ENCODE measurements around the gene ATP2B1.

ATP2B1 gene

DNA sequence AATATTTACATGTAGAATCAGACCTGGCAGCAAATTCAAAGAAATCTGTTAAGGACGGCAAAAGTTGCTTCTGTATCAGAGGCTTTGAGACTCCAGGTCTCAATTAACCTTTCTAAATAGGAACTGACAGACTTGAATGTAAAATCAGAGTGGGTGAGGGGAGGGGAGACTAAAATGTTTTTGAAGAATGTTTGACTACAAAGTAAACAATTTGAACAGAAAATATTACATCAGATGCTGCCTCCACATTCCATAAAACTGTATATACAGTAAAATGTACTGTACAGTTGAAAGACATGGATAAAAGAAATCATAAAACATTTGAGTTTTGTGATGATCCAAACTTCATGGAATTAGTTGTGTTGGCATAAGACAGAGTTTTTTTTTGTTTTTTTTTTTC is 133.3 kb downstream of the ATP2B1 start:
- no peak overlapping the region for H4K12ac ChIP-seq (ENCODE audit: low read depth, low read length)
- no peak overlapping the region for H4K8ac ChIP-seq (ENCODE audit: low read depth, low read length)
- H3K4ac ChIP-seq (ENCODE audit: low read depth, low read length), result no peak overlapping the region
- H3K79me1 ChIP-seq (ENCODE audit: low read length), result peaks cover 2% of the 10 kb centered on the region
- no peak overlapping the region for H3K14ac ChIP-seq (ENCODE audit: low read length)
- peak in 1 of 2 donors; percentile 31 for DNase-seq
- H3K36me3 ChIP-seq (ENCODE audit: control insufficient read depth in 1 of 2, insufficient read depth in 2 of 2, low read length in 2 of 2), result no peaks in the 10 kb centered on the region
- H3K23ac ChIP-seq (ENCODE audit: low read length), result no peak overlapping the region
- H3K27me3 ChIP-seq (ENCODE audit: insufficient read depth, low read length), result no peaks in the 10 kb centered on the region
- H2BK5ac ChIP-seq (ENCODE audit: low read depth, low read length, poor library complexity), result no peak overlapping the region
- no peak overlapping the region for H3K4me2 ChIP-seq (ENCODE audit: low read length)
- H2BK12ac ChIP-seq (ENCODE audit: low read length), result no peak overlapping the region
- no peaks in the 10 kb centered on the region for H3K9me3 ChIP-seq (ENCODE audit: insufficient read depth, low read depth, low read length)
- no peak overlapping the region for H2AK5ac ChIP-seq (ENCODE audit: low read length)
- no peaks in the 10 kb centered on the region for H3K79me2 ChIP-seq (ENCODE audit: control insufficient read depth, insufficient read depth, low read length, poor library complexity)
- H3K18ac ChIP-seq (ENCODE audit: low read length), result no peak overlapping the region
- H3K9ac ChIP-seq (ENCODE audit: low read length), result no peak overlapping the region
- peaks cover 0 to 3% of the 10 kb centered on the region in 2 experiments for H3K4me1 ChIP-seq (ENCODE audit: control insufficient read depth in 1 of 2, insufficient read depth in 2 of 2, low read length in 2 of 2)
- H2AFZ ChIP-seq (ENCODE audit: insufficient read depth, low read length, poor library complexity), result no peak overlapping the region
- no peak overlapping the region for H3K27ac ChIP-seq (ENCODE audit: low read depth, low read length)
- no CpG with 5 or more reads among the region's 1 CpG for WGBS (ENCODE audit: extremely low coverage, insufficient coverage, insufficient read length)
- no peak overlapping the region for H2BK120ac ChIP-seq (ENCODE audit: insufficient read depth, low read length, poor library complexity)
- H3K4me3 ChIP-seq (ENCODE audit: low read depth, low read length), result no peak overlapping the region
- H4K91ac ChIP-seq (ENCODE audit: low read depth, low read length), result no peak overlapping the region

DNA sequence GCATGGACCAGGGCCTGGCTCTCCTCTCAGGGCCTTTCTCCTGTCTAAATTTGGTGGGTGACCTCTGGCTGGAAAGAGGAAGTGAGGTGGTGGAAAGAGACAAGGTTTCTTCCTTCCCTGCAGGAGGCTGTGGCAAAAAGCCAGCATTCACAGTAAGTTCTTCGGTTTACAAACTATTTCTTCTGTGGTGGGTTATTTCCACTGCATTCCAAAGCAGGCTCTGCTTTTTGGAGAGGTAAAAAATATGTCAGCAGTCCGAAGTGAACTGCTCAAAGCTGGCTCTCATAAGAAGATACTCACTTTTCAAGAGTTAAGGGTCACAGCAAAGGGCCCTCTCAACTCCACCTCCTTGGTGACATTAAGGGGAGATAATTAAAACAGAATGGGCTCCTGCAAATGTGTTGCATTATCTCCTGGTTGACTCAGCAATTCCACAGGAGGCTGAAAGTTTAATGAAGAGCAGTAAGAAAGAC is 133.9 kb downstream of the ATP2B1 start:
- Histone ChIP-seq H3K27ac (ENCODE audit: low read depth, low read length) (peak overlapping the region; percentile 61), H3K79me1 (ENCODE audit: low read length) (peaks cover 2% of the 10 kb centered on the region), H4K12ac (ENCODE audit: low read depth, low read length) (no peak overlapping the region), H2BK12ac (ENCODE audit: low read length) (no peak overlapping the region), H4K8ac (ENCODE audit: low read depth, low read length) (no peak overlapping the region), H3K36me3 (ENCODE audit: control insufficient read depth in 1 of 2, insufficient read depth in 2 of 2, low read length in 2 of 2) (no peaks in the 10 kb centered on the region), H2AFZ (ENCODE audit: insufficient read depth, low read length, poor library complexity) (no peak overlapping the region), H3K4me3 (ENCODE audit: low read depth, low read length) (no peak overlapping the region), H2AK5ac (ENCODE audit: low read length) (no peak overlapping the region), H3K23ac (ENCODE audit: low read length) (no peak overlapping the region), H3K27me3 (ENCODE audit: insufficient read depth, low read length) (no peaks in the 10 kb centered on the region), H3K9ac (ENCODE audit: low read length) (no peak overlapping the region), H3K14ac (ENCODE audit: low read length) (no peak overlapping the region), H3K79me2 (ENCODE audit: control insufficient read depth, insufficient read depth, low read length, poor library complexity) (no peaks in the 10 kb centered on the region), H2BK5ac (ENCODE audit: low read depth, low read length, poor library complexity) (peak overlapping the region; percentile 26), H3K9me3 (ENCODE audit: insufficient read depth, low read depth, low read length) (no peaks in the 10 kb centered on the region), H3K4me2 (ENCODE audit: low read length) (no peak overlapping the region), H3K18ac (ENCODE audit: low read length) (no peak overlapping the region), H3K4me1 (ENCODE audit: control insufficient read depth in 1 of 2, insufficient read depth in 2 of 2, low read length in 2 of 2) (peaks cover 0 to 3% of the 10 kb centered on the region in 2 experiments), H4K91ac (ENCODE audit: low read depth, low read length) (no peak overlapping the region), H3K4ac (ENCODE audit: low read depth, low read length) (no peak overlapping the region), H2BK120ac (ENCODE audit: insufficient read depth, low read length, poor library complexity) (no peak overlapping the region)
- WGBS (ENCODE audit: extremely low coverage, insufficient coverage, insufficient read length), result no CpG with 5 or more reads among the region's 2 CpGs
- DNase-seq, result no peak

DNA sequence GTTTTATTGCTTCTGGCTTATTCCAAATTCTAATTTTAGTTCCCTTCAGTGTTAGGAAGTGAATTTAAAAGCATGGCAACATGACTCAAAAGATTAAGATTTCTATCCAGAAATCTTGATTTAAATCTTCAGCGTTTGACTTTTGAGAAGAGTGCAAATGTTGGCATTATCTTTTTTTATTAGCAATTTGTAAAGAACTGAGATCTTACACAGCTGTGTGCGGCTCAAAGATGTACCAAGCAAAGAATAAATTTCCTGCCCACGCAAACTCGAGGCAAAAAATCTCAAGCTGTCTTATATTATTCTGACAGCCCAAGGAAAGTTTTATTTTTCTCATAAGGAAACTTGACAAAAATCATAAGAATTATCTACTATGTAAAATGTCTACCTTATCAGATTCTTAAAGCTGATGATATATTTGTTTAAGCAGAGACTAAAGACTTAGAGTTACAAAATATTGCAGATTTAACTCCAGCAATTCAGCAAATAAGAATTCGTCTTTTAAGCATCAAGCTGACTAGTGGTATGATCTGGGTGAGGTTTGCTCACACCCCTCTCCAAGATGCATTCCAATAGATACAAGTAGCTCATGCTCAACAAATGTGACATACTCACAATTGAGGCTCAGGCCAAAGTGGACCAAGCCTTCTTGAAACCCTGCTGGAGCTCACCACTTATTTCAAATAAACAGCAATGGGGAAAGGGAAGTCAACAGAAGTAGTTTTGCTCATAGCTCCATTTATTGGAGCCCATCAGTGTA is 135.4 kb downstream of the ATP2B1 start:
- Histone ChIP-seq H3K4me1 (ENCODE audit: control insufficient read depth in 1 of 2, insufficient read depth in 2 of 2, low read length in 2 of 2) (peaks cover 0 to 9% of the 10 kb centered on the region in 2 experiments), H4K91ac (ENCODE audit: low read depth, low read length) (no peak overlapping the region), H2BK120ac (ENCODE audit: insufficient read depth, low read length, poor library complexity) (no peak overlapping the region), H3K27me3 (ENCODE audit: insufficient read depth, low read length) (no peaks in the 10 kb centered on the region), H4K12ac (ENCODE audit: low read depth, low read length) (no peak overlapping the region), H3K79me2 (ENCODE audit: control insufficient read depth, insufficient read depth, low read length, poor library complexity) (no peaks in the 10 kb centered on the region), H3K4ac (ENCODE audit: low read depth, low read length) (no peak overlapping the region), H2AK5ac (ENCODE audit: low read length) (no peak overlapping the region), H4K8ac (ENCODE audit: low read depth, low read length) (no peak overlapping the region), H3K36me3 (ENCODE audit: control insufficient read depth in 1 of 2, insufficient read depth in 2 of 2, low read length in 2 of 2) (no peaks in the 10 kb centered on the region), H2AFZ (ENCODE audit: insufficient read depth, low read length, poor library complexity) (no peak overlapping the region), H3K9me3 (ENCODE audit: insufficient read depth, low read depth, low read length) (no peaks in the 10 kb centered on the region), H3K4me3 (ENCODE audit: low read depth, low read length) (no peak overlapping the region), H3K27ac (ENCODE audit: low read depth, low read length) (no peak overlapping the region), H2BK12ac (ENCODE audit: low read length) (peak overlapping the region; percentile 36), H3K9ac (ENCODE audit: low read length) (no peak overlapping the region), H3K23ac (ENCODE audit: low read length) (no peak overlapping the region), H3K18ac (ENCODE audit: low read length) (no peak overlapping the region), H3K4me2 (ENCODE audit: low read length) (no peak overlapping the region), H3K14ac (ENCODE audit: low read length) (no peak overlapping the region), H2BK5ac (ENCODE audit: low read depth, low read length, poor library complexity) (no peak overlapping the region), H3K79me1 (ENCODE audit: low read length) (peaks cover 2% of the 10 kb centered on the region)
- no peak for DNase-seq
- no CpG with 5 or more reads among the region's 5 CpGs for WGBS (ENCODE audit: extremely low coverage, insufficient coverage, insufficient read length)

DNA sequence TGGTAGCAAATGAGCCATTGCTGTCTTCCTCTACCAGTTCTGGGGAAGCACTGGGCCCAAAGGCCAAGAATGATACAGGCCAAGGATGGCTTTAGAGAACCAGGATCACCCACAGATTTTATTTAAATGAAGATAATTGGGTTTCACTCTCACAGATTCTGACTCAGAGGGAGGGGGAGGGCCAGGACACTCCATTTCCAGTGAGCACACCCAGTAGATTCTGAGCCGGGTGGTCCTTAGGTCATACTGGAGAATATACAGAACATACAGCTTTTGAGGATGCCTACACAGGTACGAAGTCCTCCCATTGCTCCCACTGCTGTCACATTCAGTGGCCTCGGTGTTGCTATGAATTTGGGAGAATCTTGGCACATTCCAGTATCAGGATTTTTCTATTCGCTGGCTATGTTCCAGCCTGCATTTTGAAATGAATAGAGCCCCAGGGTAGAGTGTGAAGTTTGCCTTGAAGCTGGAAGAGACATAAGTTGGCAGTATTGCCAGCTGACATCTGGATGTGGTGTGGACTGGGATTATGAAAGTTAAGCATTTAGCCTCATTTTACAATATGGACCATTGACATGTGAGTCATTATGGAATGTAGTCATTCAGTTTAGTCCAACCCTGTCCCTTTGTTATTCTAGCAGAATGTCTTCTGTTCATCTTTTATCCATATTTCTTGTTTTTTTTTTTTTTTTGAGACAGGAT is 137.0 kb downstream of the ATP2B1 start:
- no peaks in the 10 kb centered on the region for H3K36me3 ChIP-seq (ENCODE audit: control insufficient read depth in 1 of 2, insufficient read depth in 2 of 2, low read length in 2 of 2)
- H3K9ac ChIP-seq (ENCODE audit: low read length), result no peak overlapping the region
- no peak overlapping the region for H4K12ac ChIP-seq (ENCODE audit: low read depth, low read length)
- no peak overlapping the region for H2BK120ac ChIP-seq (ENCODE audit: insufficient read depth, low read length, poor library complexity)
- DNase-seq, result no peak
- no peaks in the 10 kb centered on the region for H3K9me3 ChIP-seq (ENCODE audit: insufficient read depth, low read depth, low read length)
- no peak overlapping the region for H3K14ac ChIP-seq (ENCODE audit: low read length)
- H4K91ac ChIP-seq (ENCODE audit: low read depth, low read length), result no peak overlapping the region
- H3K18ac ChIP-seq (ENCODE audit: low read length), result no peak overlapping the region
- peaks cover 6% of the 10 kb centered on the region for H3K79me1 ChIP-seq (ENCODE audit: low read length)
- H2AFZ ChIP-seq (ENCODE audit: insufficient read depth, low read length, poor library complexity), result no peak overlapping the region
- no peak overlapping the region for H4K8ac ChIP-seq (ENCODE audit: low read depth, low read length)
- no peak overlapping the region for H3K23ac ChIP-seq (ENCODE audit: low read length)
- no CpG with 5 or more reads among the region's 4 CpGs for WGBS (ENCODE audit: extremely low coverage, insufficient coverage, insufficient read length)
- H3K4me1 ChIP-seq (ENCODE audit: control insufficient read depth in 1 of 2, insufficient read depth in 2 of 2, low read length in 2 of 2), result peaks cover 0 to 14% of the 10 kb centered on the region in 2 experiments
- no peaks in the 10 kb centered on the region for H3K79me2 ChIP-seq (ENCODE audit: control insufficient read depth, insufficient read depth, low read length, poor library complexity)
- H3K27me3 ChIP-seq (ENCODE audit: insufficient read depth, low read length), result no peaks in the 10 kb centered on the region
- H2AK5ac ChIP-seq (ENCODE audit: low read length), result no peak overlapping the region
- H3K27ac ChIP-seq (ENCODE audit: low read depth, low read length), result no peak overlapping the region
- no peak overlapping the region for H3K4me3 ChIP-seq (ENCODE audit: low read depth, low read length)
- H3K4ac ChIP-seq (ENCODE audit: low read depth, low read length), result no peak overlapping the region
- no peak overlapping the region for H2BK12ac ChIP-seq (ENCODE audit: low read length)
- H3K4me2 ChIP-seq (ENCODE audit: low read length), result no peak overlapping the region
- H2BK5ac ChIP-seq (ENCODE audit: low read depth, low read length, poor library complexity), result no peak overlapping the region

Measured in trophoblast cell (in vitro differentiated cells and primary cell).